GM19193 (cell line): Measurements from ENCODE around the gene AFG3L2.

Experiments used
- POLR2A ChIP-seq: IDR thresholded peaks from 4 replicates; pipeline ENCODE4 v1.6.1; 2011; ENCODE audit not compliant: insufficient read depth, insufficient read length; ENCODE audit errors: extremely low read depth

AFG3L2 gene

DNA sequence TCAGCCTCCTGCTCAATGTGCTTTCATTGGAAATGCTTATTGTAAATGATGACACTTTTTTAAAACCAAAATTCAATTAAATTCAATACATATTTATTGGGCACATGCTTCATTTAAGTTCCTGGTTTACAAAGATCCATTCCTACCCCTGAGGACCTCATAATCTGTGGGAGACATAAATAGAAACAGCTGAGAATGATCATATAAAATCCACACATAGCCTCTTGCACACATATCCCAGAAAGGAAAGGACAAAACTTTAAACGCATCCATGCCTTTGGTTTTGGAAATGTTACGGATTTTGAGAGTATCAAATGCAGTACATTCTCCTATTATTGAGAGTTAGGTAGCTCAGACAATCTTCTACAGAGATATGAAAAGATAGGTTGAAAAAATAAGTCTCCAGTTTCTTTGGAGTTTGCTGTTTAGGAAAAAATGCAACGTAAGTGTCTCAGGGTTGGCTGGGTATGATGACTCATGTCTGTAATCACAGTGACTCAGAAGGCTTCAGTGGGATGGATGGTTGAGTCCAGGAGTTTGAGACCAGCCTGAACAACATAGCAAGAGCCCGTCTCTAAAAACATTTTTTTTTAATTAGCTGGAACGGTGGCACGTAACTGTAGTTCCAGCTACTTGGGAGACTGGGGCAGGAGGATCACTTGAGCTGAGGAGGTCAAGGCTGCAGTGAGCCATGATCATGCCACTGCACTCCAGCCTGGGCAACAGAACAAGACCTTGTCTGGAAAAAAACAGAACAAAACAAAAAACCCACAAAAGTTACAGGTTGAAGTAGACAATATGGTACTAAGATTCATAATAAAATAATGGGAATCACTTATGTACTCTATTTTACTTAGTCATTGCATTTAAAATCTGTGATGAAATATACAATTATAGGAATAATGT, 26.8 kb upstream of the AFG3L2 start:
- TF ChIP-seq POLR2A: no peak

DNA sequence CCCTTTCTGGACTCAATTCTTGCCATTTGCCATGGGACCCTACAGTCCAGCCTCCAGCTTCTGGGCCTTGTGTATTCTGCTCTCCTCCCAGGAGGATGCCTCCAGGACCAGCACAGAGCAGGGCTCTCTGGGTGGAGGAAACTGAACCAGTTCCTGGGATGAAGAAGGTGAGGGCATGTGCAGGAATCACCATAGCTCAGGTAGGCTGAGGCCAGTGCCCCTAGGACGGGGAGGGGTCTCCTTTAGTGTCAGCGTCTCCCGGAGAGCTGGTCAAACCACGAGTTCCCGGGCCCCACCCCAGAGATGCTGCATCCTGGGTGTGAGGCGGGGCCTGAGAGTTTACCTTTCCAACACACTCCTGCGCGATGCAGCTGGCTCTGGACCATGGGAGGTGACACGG, 24.9 kb upstream of the AFG3L2 start:
- TF ChIP-seq POLR2A: no peak

DNA sequence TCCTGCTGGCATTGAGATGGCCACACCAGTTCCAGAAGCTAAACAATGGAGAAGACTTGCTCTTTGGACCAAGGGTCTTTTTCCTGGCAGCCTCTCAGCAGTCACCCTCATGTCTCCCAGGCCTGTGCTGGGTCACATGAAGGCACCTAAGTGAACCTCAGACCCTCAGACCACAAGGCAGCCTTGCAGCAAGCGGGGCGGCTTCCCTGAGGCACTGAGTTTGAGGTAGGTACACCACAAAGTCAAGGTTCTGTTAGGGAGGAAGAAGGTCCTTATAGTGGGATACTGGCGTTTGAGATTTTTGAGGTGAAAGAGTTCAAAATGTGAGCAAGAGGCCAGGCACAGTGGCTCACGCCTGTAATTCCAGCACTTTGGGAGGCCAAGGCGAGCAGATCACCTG, 22.2 kb upstream of the AFG3L2 start:
- no peak for TF ChIP-seq POLR2A

DNA sequence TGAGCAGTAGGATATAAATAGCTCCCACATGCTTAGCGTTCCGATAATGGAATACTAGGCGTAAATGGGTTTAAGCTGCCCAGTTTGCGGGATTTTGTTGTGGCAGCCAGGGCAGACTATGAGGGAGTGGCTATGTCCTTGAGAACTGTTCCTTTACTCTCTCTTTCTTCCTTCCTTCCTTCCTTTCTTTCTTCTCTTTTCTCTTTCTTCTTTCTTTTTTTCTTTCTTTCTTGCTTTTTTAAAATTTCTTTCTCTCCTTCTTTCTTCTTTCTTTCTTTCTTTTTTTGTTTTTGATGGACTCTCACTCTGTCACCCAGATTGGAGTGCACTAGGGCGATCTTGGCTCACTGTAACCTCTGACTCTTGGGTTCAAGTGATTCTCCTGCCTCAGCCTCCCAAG, 21.6 kb upstream of the AFG3L2 start:
- no peak for TF ChIP-seq POLR2A

DNA sequence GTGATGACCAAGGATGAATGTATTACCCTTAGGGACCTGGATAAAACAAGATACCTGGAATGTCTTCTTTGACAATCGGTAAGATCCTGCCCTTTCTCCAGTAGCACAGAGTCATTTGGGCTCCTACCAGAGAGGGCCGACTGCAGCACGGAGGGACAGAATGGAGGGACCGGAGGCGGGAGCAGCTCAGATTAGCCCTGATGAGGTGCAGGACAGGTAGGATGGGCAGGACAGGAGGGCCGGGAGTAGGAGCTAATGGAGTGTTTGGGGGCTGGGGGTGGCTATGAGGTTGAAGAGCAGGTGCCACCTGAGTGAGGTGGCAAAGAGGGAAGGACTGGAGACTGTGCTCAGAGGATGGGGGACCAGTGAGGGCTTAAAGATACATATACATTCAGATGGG, 20.8 kb upstream of the AFG3L2 start:
- TF ChIP-seq POLR2A: no peak

DNA sequence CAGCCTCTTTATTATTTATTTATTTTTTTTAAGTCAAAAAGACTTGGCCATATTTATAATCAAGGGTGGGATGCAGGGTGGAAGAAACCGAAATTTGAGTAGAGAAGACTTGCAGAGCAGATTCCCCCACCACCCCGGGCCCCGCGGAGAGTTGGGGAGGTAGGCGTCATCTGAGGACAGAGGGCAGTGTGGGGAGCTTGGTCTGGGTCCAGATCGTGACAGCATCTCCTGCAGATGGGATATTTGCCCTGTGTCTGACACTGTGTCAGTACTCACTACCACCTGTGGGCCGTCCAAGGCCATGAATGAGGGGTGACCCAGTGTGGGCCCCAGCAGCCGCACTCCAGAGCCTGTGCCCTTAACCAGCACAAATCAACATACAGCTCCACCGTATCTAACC, 20.2 kb upstream of the AFG3L2 start:
- no peak for TF ChIP-seq POLR2A

DNA sequence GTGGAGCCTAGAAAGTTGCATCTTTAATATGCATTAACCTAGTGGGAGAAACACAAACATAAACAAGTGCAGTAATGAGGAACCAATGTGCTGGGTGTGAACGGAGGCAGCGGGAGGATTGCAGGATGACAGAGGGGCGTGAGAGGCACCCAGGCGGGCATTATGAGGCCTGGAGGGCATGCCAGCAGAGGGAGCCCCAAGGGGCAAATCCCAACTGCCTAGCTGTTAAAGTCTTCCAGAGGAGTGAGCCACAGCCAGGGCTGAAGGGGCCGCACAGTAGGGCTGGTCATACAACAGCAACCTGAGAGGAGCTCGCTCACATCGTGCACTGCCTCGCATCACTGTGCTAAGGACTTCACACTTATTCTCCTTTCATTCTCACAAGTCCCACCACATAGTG, 17.4 kb upstream of the AFG3L2 start:
- no peak for TF ChIP-seq POLR2A

DNA sequence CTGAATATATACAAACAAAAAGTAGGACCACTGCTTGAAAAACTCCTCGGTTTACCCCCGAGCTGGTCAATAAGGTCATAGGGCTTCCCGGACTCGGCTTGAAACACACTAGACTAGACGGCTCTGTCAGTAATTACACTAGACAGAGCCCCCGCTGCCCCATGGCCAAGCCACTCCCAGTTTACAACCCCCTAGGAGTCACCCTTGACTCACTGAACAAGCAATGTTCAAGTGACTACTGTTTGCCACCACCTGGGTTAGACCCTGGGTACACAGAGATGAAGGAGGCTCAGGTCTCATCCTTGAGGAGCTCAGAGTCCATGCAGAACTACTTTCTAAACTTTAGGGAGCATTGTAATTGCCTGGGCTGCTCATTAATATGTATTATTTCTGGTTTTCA, 17.0 kb upstream of the AFG3L2 start:
- TF ChIP-seq POLR2A: no peak

DNA sequence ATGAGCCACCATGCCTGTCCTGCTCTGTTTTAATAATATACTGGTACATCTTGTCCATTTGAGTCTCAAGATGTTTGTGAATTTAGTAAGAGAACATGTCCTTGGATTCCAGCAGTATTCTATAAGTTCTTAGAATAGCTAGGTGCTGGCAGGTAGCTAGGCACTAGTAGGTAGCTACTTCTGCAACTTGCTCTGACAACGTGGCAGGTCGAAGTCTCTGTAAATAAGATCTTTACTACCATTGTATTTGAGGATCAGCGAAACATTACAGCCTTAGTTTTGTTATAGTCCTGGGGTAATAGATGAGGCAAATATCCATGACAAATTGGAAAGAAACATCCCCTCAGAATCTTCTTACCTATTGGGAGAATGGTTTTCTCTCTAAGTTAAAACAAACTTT, 16.5 kb upstream of the AFG3L2 start:
- TF ChIP-seq POLR2A: no peak

DNA sequence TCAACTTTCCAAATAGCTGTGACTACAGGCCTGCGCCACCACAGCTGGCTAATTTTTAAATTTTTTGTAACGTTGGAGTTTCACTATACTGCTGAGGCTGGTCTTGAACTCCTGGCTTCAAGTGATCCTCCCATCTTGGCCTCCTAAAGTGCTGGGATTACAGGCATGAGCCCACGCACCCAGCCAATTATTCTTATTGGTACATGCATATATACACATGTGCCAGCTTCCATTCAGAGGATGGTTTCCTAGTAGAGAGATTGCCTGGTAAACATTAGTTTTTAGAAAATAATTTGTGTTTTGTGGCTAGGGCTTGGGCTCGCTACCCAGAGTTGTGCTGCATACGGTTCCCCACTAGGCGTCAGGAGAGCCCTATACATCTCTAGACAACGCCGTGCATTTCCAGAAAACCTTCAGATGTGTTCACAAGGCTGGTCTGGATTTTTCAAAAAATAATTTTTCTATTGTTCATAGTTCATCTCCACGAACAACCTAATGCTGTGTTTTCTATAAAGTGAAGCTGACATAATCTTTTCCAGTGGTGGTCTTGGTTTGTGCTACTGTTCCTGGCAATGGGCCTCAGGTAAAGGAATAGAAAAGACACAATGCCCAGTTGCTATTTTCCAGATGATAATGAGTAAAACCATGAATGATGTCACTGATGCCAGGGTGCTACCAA, 14.6 kb upstream of the AFG3L2 start:
- TF ChIP-seq POLR2A: no peak

DNA sequence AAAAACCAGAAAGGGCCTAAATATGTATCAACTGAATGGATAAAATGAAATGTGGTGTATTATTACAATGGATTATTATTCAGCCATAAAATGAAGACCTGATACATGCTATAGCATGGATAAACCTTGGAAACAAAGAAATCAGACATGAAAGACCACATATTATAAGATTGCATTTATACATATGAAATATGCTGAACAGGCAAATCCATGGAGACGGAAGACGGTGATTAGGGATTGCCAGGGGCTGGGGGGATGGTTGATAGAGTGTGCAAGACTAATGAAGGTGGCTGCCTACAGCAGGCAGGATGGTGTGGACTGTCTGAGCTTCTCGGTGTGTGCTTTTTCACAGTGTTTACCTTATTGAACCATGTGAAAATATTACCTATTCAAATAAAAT, 11.4 kb upstream of the AFG3L2 start:
- TF ChIP-seq POLR2A: no peak

DNA sequence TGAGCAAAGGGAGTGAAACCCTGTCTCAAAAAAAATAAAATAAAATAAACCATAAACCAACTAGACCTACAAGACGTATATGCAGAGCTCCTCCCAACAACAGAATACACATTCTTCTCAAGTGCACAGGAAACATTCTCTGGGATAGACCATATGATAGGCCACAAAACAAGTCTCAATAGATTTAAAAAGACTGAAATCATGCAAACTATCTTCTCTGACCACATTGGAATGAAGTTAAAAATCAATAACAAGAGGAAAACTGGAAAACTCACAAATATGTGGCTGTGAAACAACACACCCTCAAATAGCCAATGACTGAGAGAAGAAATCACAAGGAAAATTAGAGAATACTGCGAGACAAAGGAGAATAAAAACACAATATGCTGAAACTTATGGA, 7.2 kb upstream of the AFG3L2 start:
- no peak for TF ChIP-seq POLR2A

DNA sequence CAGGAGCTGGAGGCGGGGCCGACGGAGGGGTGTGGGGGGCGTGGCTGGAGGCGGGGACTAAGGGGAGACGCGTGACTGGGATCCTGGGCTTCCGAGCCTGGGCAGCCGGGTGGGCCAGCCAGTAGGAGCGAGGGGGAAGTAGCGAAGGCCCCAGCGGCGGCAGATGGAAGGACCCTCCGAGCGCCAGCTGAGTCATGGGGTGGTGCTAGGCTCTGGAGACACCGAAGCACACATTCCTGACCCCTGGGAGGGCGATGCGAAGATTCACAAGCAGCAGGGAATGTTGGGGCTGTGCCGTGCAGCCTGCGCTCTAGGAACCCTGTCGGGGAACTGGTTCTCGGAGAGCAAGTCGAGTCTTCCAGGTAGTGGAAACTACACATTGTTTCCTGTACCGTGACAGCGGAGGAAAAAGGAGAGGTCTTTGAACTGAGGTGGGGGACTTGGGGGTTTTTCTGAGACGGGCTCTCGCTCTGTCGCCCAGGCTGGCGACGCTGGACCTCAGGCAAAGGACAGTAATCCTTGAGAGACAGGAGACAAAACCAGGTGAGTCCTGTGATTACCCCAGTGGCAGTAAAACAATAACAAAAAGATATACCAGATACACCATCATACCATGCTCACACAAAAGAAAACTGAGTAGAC, 650 bp upstream of the AFG3L2 start:
- TF ChIP-seq POLR2A: peak; percentile 46

DNA sequence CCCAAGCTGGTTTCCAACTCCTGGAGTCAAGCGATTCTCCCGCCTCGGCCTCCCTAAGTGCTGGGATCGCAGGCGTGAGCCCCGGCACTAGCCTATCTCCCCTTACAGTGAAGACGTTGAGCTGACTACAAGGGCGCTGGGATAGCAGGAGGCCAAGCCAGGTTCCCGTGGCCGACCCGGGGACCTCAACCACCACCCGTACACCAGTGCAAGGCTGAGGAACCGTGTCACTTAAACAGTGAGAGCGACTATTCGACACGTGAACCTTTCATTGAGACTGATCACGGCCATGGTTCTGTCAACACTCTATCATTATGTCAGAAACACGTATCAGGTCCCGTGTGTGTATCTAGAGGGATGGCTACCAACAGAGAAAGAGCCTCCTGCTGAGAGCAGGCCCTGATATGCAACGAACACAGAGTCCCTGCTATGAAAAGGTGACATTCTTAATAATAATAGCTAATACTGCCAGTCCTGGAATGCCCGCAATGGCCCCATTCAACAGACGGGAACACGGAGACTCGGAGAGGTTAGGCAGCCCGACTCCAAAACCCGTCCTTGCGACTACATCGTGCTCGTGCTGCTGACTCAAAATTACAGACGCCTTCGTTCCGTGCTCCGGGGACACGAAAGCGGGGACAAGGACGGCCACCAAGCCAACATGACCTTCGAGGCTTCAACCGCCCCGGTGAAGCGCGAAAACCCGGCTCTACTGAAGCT, 833 bp downstream of the AFG3L2 start:
- TF ChIP-seq POLR2A: no peak

DNA sequence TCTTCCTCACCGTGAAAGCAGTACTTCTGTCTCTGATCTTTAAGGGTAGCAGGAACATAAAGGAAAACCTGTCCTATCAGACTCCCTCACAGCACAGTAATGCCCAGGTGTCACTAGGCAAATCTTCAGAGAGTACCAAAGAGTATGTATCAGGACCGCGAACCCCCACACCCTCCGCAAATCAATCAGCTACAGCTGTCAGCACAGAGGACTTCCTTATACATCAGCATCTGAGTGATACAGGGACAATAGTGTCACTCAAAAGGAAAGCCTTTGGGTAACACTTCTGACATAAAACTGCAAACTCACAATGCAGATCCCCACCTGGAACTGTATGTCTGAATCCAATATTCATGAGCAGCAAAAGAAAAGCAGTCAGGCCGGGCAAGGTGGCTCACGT, 2.6 kb downstream of the AFG3L2 start:
- TF ChIP-seq POLR2A: no peak
